HepG2 (cell line): ENCODE results near the gene OR13J1. TPM values are rescaled to one million over a fixed set of nuclear protein-coding genes. Genes with fewer than 3 reads are reported as not detected.
A peak's percentile ranks its signal among the peaks of the same experiment; 100 is the strongest.

Experiments
- BRCA1 ChIP-seq: sonication (generic); formaldehyde crosslinking; IDR thresholded peaks from 2 replicates; pipeline ENCODE4 v1.4.0; 2020; ENCODE audit warnings: missing genetic modification reagents
- ERF ChIP-seq: IDR thresholded peaks from 2 replicates; pipeline ENCODE4 v1.6.1; 2018; ENCODE audit warnings: missing biosample characterization, missing genetic modification reagents
- GATAD1 ChIP-seq: IDR thresholded peaks from 2 replicates; pipeline ENCODE4 v1.6.1; 2016; ENCODE audit warnings: missing genetic modification reagents, missing compliant biosample characterization
- HOXD1 ChIP-seq: sonication (generic); formaldehyde crosslinking; IDR thresholded peaks from 2 replicates; pipeline ENCODE4 v1.5.0; 2020; ENCODE audit warnings: missing genetic modification reagents
- MXD1 ChIP-seq: sonication (generic); formaldehyde crosslinking; IDR thresholded peaks from 2 replicates; pipeline ENCODE4 v1.4.0; 2020; ENCODE audit warnings: mild to moderate bottlenecking, missing genetic modification reagents
- PPARG ChIP-seq: conservative IDR thresholded peaks from 2 replicates; pipeline ENCODE4 v1.6.1; 2016; ENCODE audit warnings: missing biosample characterization, missing genetic modification reagents
- REPIN1 ChIP-seq: sonication (generic); formaldehyde crosslinking; IDR thresholded peaks from 2 replicates; pipeline ENCODE4 v1.8.0; 2022; ENCODE audit warnings: missing genetic modification reagents, low read depth, mild to moderate bottlenecking, borderline replicate concordance
- SP4 ChIP-seq: sonication (generic); formaldehyde crosslinking; IDR thresholded peaks from 2 replicates; pipeline ENCODE4 v1.8.1; 2023; ENCODE audit warnings: mild to moderate bottlenecking, missing genetic modification reagents
- TCF7 ChIP-seq: sonication (generic); IDR thresholded peaks from 2 replicates; pipeline ENCODE4 v1.6.1; 2016; ENCODE audit warnings: antibody characterized with exemption, low read depth
- TMF1 ChIP-seq: sonication (generic); formaldehyde crosslinking; IDR thresholded peaks from 2 replicates; pipeline ENCODE4 v1.8.1; 2022; ENCODE audit warnings: low read depth, missing genetic modification reagents
- TOE1 ChIP-seq: sonication (generic); formaldehyde crosslinking; IDR thresholded peaks from 2 replicates; pipeline ENCODE4 v1.4.0; 2020; ENCODE audit warnings: mild to moderate bottlenecking, missing genetic modification reagents
- TP53 ChIP-seq: sonication (generic); formaldehyde crosslinking; conservative IDR thresholded peaks from 2 replicates; pipeline ENCODE4 v1.4.0; 2020; ENCODE audit warnings: missing genetic modification reagents
- ZBTB1 ChIP-seq: sonication (generic); formaldehyde crosslinking; IDR thresholded peaks from 2 replicates; pipeline ENCODE4 v1.4.0; 2020; ENCODE audit warnings: missing genetic modification reagents, borderline replicate concordance
- ZBTB7B ChIP-seq: sonication (generic); formaldehyde crosslinking; IDR thresholded peaks from 2 replicates; pipeline ENCODE4 v1.4.0; 2020; ENCODE audit warnings: missing genetic modification reagents
- ZFP1 ChIP-seq: IDR thresholded peaks from 2 replicates; pipeline ENCODE4 v1.6.1; 2016
- ZGPAT ChIP-seq: IDR thresholded peaks from 2 replicates; pipeline ENCODE4 v1.6.1; 2016; ENCODE audit warnings: mild to moderate bottlenecking
- ZNF230 ChIP-seq: sonication (generic); formaldehyde crosslinking; IDR thresholded peaks from 2 replicates; pipeline ENCODE4 v1.4.0; 2020; ENCODE audit warnings: mild to moderate bottlenecking, missing genetic modification reagents
- ZNF441 ChIP-seq: sonication (generic); formaldehyde crosslinking; IDR thresholded peaks from 2 replicates; pipeline ENCODE4 v1.7.0; 2021; ENCODE audit warnings: missing genetic modification reagents, borderline replicate concordance
- ZNF580 ChIP-seq: IDR thresholded peaks from 2 replicates; pipeline ENCODE4 v1.6.1; 2016; ENCODE audit warnings: low read depth, borderline replicate concordance
- ZNF710 ChIP-seq: sonication (generic); formaldehyde crosslinking; IDR thresholded peaks from 2 replicates; pipeline ENCODE4 v1.5.0; 2020; ENCODE audit warnings: mild to moderate bottlenecking, missing genetic modification reagents, borderline replicate concordance
- ZNF720 ChIP-seq: sonication (generic); formaldehyde crosslinking; IDR thresholded peaks from 2 replicates; pipeline ENCODE4 v1.4.0; 2020; ENCODE audit warnings: missing genetic modification reagents
- ZNF800 ChIP-seq: sonication (generic); formaldehyde crosslinking; IDR thresholded peaks from 2 replicates; pipeline ENCODE4 v1.4.0; 2020; ENCODE audit warnings: missing genetic modification reagents
- polyA plus RNA-seq, 8 experiments: library from polyadenylated mRNA; depleted of rRNA in 3 of 8; stranded (reverse) in 7 of 8; unstranded in 1 of 8; fragments of >200 nt; fragmentation: Illumina TruSeq in 4 of 8; extraction: Trizol in 4 of 8; gene quantifications; 2 replicates each; pipeline versions ENCODE4 v1.2.1 to v1.2.3, GENCODE V29; 2011 to 2016; ENCODE audit warnings: low read depth in 4 of 8, missing spikeins in 1 of 8, mixed read lengths in 1 of 8; ENCODE audit not compliant: insufficient read depth in 1 of 8
- total RNA-seq, 5 experiments: library from RNA; depleted of rRNA; stranded (reverse); fragments of >200 nt; fragmentation: Illumina TruSeq; extraction: Trizol; gene quantifications; 2 replicates each; pipeline ENCODE4 v1.2.3, GENCODE V29; 2016; ENCODE audit warnings: low read depth in 1 of 5

Gene OR13J1
- total and polyA plus RNA-seq, 2 of the 13 experiments (the other 11 are each of a cell fraction or from before 2014, with no cell fraction given), result not detected

- TF ChIP-seq ZNF800 (no peak), TMF1 (CRISPR knock-in tag) (no peak), REPIN1 (CRISPR knock-in tag) (no peak; the same call in 1 of the 2 replicates), PPARG (CRISPR knock-in tag) (peak; percentile 53; the same call in 1 of the 2 replicates), ZNF720 (CRISPR knock-in tag) (no peak), ZNF710 (CRISPR knock-in tag) (0 out of 2 replicates have a peak, but pooled peaks have one; percentile 23), ZGPAT (CRISPR knock-in tag) (peak; percentile 63; the same call in 1 of the 2 replicates), ERF (CRISPR knock-in tag) (no peak), ZNF230 (CRISPR knock-in tag) (no peak), SP4 (0 out of 2 replicates have a peak, but pooled peaks have one; percentile 18), ZFP1 (CRISPR knock-in tag) (no peak), ZNF441 (CRISPR knock-in tag) (no peak), MXD1 (CRISPR knock-in tag) (no peak), TOE1 (CRISPR knock-in tag) (no peak), GATAD1 (CRISPR knock-in tag) (no peak), ZBTB1 (CRISPR knock-in tag) (no peak), TCF7 (no peak), ZBTB7B (CRISPR knock-in tag) (peak; percentile 61; the same call in 1 of the 2 replicates), ZNF580 (CRISPR knock-in tag) (peak; percentile 61; the same call in 1 of the 2 replicates), HOXD1 (CRISPR knock-in tag) (no peak), TP53 (no peak), BRCA1 (no peak)
These were observed 35.9 kb upstream of the OR13J1 start, which contains the start of gene HRCT1 (continued) for GRCh38 chr9:35905912-35906679.
